GM18505 (cell line): ENCODE data around the gene FLT1.
A peak's percentile ranks its signal among the peaks of the same experiment; 100 is the strongest.

Experiments
- ATAC-seq: cut with Tn5 transposase; IDR thresholded peaks from one replicate; pipeline ENCODE4 v1.9.1; 2021; ENCODE audit not compliant: unreplicated experiment
- POLR2A ChIP-seq: IDR thresholded peaks from 4 replicates; pipeline ENCODE4 v1.6.1; 2011; ENCODE audit warnings: borderline replicate concordance; ENCODE audit not compliant: insufficient read depth, insufficient read length; ENCODE audit errors: extremely low read depth

FLT1 gene

DNA sequence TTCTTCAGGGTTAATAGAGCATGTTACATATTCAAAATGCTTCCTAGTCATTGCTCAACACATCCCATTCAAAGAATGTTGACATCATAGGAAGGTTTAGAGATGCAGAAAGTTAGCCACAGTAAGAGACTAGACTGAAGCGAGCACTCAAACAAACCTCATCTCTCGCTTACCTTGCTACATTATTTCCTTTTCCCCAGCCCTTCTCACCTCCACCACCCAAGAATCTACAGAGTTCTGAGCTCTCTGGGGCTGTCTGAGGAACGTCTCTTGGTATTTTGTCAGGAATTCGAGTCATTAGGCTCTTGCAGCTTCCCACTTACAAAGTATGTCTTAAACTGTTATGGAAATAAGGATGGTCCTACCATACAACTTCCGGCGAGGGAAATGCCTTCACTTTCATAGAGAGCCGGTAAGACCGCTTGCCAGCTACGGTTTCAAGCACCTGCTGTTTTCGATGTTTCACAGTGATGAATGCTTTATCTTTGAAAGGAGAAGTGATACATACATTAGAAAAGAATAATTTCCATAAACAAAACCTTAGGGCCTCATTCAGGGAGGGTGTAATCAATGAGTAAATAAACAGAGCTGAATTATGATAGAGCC is 65.1 kb downstream of the FLT1 start:
- peak; percentile 89 for ATAC-seq

GRCh38 chr13:28429096-28429495 is 65.8 kb downstream of the FLT1 start:
- TF ChIP-seq POLR2A, result no peak
- ATAC-seq, result no peak

More for the DNA sequence above, 65.1 kb downstream of the FLT1 start:
- peak; percentile 15 for TF ChIP-seq POLR2A

DNA sequence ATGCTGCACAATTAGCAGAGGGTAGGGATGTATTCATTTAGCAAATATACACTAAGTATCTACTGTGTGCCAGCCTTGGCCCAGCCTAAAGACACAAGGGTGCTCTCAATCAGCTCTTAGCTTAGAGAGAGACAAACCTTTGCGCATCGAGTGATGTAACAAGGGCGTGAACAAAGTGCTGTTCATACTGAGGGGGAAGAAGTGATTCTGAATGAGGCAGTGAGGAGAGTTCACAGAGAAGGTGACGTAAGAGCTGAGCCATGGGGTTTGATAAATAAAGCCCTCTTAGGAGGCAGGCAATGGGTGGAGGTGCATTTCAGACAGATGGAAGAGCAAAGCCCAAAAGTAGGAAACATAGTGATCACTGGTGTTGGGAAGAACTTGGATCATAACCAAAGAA is 68.5 kb downstream of the FLT1 start:
- TF ChIP-seq POLR2A, result no peak
- ATAC-seq, result no peak

DNA sequence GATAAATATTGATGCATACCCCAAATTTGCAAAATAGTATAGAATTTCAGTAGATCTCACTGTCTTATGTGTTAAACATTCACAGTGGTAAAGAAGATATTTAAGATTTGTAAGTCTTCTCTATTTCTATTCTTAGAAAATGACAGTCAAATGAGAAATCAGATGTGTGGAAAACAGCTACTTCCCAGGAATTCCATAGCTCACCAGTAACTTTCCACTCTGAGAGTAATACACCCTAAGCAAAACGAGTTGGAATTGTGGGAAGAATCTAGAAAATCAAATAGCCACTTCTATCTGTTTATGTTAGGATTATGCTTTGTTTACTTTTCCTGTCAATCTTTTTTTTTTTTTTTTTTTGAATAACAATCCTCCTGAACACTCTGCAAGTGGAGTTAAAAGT is 69.1 kb downstream of the FLT1 start:
- ATAC-seq, result no peak
- TF ChIP-seq POLR2A, result no peak

DNA sequence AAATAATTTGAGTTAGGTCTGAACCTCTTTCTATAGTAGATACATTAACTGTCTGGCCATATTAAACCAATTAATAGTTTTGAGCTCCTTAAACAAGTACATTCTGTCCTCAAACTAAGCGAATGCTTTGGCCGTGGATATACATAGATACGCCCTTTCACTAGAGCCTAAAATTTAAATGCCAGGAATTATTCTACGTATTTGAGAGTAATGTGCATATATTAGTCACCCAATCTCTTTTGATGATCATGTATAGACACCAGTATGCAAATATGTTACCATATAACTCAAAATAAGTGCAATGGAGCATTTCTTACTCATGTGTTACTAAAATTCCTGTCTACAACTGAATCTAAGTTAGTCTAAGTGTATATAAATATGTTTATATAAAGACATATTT is 70.4 kb downstream of the FLT1 start:
- TF ChIP-seq POLR2A, result no peak
- ATAC-seq, result no peak

GRCh38 chr13:28423010-28423409 is 71.9 kb downstream of the FLT1 start:
- ATAC-seq, result peak; percentile 86
- TF ChIP-seq POLR2A, result no peak

GRCh38 chr13:28421676-28422410 is 73.1 kb downstream of the FLT1 start:
- ATAC-seq, result no peak
- TF ChIP-seq POLR2A, result no peak

- no peak for ATAC-seq
- TF ChIP-seq POLR2A, result no peak
Observed at GRCh38 chr13:28420704-28421103, 74.2 kb downstream of the FLT1 start.

- ATAC-seq, result no peak
Observed at GRCh38 chr13:28415994-28416421, 78.9 kb downstream of the FLT1 start.

DNA sequence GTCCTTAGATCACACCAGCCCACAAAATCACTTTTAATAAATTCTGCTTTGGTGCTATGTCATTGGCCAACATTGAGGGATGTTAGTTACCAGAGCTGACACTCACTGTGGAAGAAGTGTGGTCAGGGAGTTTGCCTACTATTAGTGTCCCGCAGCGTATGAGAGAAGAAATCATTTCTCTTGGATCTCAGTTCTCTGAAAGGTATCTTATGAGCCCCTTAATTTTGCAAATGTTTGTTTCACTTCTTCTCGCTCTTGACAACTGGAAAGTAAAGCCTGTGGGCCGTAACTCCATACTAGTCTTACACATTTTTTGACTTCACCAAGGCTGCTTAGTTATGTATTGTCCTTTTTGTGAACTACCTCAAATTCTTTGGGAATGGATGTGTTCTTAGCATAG is 80.9 kb downstream of the FLT1 start:
- TF ChIP-seq POLR2A, result no peak
- ATAC-seq, result no peak

More at GRCh38 chr13:28415994-28416421, 78.9 kb downstream of the FLT1 start:
- TF ChIP-seq POLR2A, result no peak

GRCh38 chr13:28412981-28413380 is 81.9 kb downstream of the FLT1 start:
- no peak for TF ChIP-seq POLR2A
- ATAC-seq, result no peak

GRCh38 chr13:28411831-28412353 is 83.0 kb downstream of the FLT1 start:
- no peak for ATAC-seq

DNA sequence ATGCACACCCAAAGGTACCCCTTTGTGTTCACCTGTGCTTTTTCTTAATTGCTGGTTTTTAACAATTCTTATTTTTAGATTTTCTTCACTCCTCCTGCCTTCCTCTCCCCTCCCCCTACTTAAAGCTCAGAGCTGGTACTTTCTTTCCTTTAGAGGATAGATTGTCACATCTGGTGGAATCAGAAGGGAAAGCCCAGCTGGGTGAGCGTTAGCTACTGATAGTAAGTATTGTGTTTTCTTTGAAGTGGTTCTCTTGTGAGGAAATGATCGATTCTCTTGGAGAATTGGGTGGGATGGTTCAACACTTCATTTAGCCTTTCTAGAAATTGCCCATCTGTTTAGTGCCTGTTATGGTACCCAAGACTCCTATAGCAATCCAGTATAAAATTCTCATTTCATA is 84.8 kb downstream of the FLT1 start:
- no peak for TF ChIP-seq POLR2A
- ATAC-seq, result no peak

More at GRCh38 chr13:28411831-28412353, 83.0 kb downstream of the FLT1 start:
- TF ChIP-seq POLR2A, result no peak

DNA sequence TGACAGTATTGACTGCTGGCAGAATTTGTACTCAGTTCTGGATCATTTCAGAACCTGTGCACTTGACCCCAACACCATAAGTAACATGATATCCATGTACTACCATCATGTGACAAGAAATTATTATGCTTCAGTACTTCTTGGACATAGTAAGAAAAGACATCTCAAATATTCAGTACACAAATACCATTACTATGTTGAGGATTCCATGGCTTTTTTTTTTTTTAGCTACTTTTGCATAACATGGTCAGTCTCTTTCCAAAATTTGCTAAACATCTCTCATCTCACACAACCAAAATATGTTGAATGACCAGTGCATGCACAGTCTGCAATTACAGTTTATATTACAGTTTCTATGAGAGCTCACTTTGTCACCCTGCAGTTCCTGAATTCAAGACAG is 85.3 kb downstream of the FLT1 start:
- TF ChIP-seq POLR2A, result no peak
- no peak for ATAC-seq
